ENCODE data around the gene WHRN.

The WHRN gene

DNA sequence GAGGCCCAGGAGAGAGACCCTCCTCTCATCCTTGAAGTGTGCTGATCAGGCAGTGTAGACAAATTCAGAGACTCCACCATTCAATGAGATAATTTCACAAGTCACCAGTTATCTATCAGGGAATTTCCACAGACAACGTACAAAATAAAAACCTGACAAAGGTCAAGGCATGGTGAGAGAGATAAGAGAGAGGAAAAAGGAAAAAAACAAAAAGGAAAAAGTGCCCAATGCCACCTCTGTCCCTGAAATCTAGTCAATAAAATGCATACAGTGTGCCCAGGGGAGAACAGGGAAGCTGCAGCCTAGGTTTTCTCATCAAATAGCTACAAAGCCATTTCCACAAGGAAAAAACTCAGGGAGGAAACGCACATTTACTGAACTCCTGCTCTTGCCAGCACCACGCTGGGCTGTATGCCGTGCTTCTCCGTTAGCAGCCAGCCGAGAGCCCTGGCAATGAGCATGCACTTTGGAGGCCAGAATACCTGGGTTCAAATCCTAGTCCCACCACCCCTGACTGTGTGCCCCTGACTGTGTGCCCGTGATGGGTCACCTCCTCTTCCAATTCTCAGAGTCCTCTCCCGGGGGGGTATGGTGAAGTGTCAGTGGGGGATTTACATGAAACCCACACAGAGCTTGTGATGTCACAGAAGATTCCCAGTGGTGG is 11.6 kb downstream of the WHRN start:
- DNase-seq (ENCODE audit: low read depth in 4 of 4, low spot score in 1 of 4), result no peak

DNA sequence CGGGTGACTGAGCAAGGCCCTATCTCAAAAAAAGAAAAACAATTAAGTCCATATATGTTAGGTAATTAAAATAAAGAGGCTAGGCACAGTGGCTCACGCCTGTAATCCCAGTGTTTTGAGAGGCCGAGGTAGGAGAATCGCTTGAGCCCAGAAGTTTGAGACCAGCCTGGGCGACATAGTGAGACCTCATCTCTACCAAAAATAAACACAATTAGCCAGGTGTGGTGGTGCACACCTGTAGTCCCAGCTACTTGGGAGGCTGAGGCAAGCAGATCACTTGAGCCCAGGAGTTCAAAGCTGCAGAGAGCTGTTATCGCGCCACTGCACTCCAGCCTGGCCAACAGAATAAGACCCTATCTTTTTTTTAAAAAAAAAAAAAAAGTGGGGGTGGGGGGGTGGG is 12.3 kb downstream of the WHRN start:
- DNase-seq (ENCODE audit: low read depth in 4 of 4, low spot score in 1 of 4), result no peak

DNA sequence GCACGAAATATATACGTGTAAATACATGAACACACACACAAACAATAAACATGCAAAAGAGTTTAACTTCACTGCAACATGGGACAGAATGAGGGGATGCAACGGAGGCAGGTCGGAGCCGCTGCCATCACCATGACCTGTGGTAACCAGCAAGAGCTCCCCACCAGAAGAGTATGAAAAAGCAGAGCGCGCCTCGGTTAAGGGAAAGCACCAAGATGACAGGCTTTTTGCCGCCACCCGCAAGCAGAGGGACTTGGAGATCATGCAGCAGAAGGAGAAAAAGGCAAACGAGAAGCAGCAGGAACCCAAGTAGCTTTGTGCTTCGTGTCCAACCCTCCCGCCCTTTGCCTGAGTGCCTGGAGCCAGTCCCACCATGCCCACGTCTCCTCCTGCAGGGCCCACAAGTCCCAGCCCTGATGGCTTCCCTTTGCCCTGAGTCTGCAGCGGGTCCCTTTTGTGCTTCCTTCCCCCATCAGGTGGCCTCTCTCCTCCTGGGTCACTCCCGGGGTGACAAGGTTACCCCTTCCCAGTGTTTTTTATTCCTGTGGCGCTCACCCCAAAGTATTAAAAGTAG is 13.8 kb downstream of the WHRN start:
- no peak for DNase-seq (ENCODE audit: low read depth in 4 of 4, low spot score in 1 of 4)

DNA sequence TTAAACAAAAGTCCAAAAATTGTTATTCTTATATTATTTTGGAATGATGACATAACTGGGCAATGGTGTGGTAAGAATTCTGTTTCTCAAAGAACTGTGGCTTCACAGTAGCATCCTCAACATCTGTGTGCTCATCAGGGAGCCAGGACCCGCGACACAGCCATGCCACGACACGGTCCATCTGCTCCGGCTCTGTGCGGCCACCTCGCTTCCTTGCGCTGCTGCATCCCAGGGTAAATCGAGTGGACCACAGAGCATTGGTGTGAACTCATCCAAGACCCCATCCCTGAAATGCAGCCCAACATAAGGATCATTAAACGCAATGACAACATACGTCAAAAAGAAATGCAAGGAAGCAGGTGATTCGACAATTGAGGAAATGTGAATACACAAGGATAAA is 15.3 kb downstream of the WHRN start:
- no peak for DNase-seq (ENCODE audit: low read depth in 4 of 4, low spot score in 1 of 4)

DNA sequence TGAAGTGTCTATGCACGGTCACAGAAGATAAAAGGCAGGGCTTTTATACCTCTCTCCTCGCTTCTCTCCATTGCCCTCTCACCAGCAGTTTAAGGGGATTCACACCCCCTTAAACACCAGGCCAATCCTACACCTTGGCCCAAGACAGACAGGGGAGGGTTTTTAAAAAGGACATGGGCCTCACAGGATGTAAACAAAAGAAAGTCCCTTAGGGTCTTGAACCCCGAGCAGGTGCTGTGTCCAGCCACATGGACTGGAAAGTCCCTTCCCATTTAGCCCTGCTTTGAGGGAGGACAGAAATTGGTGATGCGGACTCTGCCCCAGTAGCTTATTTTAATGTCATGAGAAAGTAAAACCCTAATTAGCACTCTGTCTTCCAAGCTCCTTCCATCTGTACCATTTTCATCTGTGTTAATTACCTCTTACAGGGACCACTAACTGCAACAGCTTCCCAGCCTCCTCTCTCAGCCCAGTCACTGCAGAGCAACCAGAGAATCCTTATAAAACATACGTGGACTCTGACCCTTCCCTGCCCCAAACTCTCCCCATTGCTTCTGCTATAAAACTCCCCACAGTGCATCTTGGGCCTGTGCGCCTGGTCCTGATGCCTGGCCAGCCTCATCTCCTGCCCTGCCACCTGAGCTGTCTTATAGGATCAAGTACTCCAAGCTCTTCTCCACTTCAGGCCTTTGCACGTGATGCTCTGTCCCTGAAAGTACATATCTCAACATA is 16.7 kb downstream of the WHRN start:
- no peak for DNase-seq (ENCODE audit: low read depth in 4 of 4, low spot score in 1 of 4)

DNA sequence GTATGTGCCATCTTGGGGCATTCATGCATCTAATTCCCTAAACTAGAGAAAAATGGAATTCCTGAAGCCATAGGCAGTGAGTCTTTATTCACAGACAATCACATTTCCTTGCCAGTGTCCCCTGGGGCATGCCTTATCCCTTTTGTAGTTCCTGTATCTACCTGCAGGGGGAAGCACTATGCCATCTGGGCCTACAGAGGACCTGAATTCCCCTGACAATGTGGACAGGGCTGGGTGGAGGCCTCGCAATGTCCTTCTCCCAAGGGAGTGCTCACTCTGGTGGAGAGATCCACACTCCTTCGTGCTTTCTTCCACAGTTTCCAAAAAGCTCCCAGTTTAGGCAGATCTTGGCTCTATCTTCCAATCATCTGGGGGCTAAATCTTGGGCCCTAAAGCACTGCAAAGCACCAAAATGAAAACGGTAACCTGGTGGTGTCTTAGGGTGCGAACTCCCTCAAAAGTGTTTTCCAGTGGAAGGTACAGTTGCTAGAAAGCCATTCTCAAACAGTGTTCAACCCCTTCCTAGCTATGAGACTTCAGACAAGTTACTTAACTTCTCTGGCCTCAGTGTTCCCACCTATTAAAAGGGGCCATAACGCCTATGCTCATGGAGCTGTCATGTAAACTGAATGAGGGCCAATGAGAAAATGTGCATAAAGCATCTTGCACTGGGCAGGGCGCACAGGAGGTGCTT is 17.5 kb downstream of the WHRN start:
- peak; percentile 31 to 48 (median 41) for DNase-seq (ENCODE audit: low read depth in 4 of 4, low spot score in 1 of 4)

DNA sequence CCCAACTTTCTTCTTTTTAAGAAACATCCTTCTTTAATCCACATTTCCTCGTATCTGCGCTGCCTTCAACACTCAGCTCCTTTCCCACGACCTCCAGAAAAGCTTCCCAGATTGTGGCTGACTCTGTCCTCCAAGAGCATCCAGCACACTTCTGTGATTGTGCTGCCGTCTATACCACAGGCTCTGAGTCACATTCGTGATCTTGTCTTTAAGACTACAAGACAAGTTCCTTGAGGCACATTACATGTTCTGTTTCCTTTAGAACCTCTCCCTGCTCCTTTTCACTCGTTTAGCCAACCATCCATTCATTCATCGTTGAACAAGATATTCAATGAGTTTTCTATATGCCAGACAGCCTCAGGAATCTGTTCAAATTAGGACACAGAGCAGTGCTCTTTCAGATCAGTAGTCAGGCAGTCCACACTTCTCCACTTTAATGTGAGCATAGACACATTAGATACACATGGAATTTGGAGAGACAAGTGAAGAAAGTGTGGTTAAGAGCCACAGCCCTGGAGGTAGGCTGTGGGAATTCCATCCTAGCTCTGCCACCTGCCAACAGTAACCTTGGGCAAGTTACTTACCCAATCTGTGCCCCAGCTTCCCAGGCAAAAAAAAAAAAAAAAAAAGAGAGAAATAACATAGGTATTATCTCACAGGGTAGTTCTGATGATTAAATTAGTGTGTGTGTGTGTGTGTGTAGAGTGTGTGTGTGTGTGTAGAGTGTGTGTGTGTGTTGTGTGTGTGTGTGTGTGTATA is 18.9 kb downstream of the WHRN start:
- DNase-seq (ENCODE audit: low read depth in 4 of 4, low spot score in 1 of 4), result no peak

DNA sequence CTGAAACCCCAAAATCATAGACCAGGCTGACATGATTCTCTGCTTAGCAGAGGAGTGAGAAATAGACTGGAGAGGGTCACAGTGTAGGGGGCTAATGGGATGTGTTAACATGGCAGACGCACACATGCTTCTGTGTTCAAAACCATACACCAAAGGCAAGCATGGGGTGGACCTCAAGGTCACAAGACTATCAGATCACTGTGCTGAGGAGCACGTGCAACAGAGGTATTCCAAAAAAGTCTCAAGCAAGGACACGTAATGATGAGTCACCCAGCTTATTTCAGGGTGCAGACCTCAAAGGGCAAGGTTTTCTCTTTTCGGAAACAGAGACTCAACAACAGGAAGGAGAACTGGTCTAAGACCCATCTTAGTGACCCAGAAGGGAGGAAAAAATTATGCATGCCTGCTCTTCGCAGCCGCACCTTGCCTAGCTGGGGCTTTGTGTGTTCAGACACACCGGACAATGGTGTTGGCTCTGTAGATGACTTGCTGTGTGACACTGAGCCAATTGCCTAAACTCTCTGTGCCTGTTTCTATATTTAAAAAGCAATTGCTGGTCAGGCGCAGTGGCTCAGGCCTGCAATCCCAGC is 20.3 kb downstream of the WHRN start:
- DNase-seq (ENCODE audit: low read depth in 4 of 4, low spot score in 1 of 4), result peak in 1 of 4 experiments; percentile 33

DNA sequence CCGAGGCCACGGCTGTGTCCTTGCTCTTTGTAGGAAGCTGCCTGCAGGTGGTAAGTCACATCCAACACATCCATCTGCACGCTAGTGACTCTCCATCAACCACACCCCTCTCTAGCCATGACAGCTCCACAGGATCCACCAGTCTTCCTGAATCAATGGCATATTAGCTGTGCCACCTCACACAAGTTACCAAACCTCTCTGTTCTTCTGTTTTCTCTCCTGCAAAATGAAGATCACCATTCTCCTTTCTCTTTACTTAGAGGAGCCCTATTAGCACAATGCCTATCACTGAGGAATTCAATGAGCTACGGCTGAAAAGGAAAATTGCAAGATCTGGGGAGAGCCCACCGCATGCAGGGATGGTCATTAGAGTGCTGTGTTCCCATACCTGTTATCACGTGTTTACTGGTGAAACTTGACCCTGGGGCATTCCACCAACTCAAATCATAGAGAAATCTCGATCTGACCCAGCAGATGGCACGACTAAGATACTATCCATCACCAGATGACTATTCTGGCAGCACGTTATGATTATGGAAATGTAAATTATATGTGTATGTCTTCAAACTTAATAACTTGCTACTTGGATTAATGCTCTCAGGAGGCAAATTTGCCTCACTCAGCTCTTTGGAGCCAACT is 20.9 kb downstream of the WHRN start:
- no peak for DNase-seq (ENCODE audit: low read depth in 4 of 4, low spot score in 1 of 4)

DNA sequence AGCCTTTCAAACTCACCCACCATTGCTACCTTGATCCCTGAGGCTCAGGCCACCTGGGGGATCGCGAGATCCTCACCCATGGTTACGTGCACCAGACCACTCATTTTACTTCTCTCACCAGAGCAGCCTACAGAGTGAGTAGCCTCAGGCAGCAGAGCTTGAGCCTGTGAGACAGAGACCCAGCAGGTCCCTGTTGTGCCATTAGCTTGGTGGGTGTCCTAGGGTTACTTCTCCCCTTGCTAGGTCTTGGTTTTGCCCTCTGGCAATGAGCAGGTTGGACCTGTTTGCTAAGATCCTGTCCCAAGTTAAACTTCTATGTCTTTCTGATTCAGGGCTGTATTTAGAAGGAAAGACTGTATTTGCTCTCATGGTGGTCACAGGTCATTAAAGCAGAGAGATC is 21.8 kb downstream of the WHRN start:
- no peak for DNase-seq (ENCODE audit: low read depth in 4 of 4, low spot score in 1 of 4)

DNA sequence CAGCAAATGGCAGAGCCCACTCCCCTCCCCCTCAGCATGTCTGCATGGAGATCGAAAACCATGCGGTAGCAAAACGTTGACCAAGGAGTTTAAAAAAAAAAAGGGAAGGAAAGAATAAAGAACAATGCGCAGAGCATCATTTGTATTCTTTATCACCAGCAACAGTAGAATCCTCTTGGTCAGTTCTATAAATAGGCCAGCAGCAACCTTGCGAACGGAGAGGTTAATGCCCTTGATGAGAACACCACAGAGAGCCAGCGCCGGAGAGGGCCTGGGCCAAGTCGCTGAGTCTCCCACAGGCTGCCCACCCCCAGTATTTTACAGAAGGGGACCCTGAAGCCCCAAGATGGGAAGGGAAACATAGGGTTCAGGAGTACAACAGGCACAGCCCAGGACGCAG is 22.7 kb downstream of the WHRN start:
- no peak for DNase-seq (ENCODE audit: low read depth in 4 of 4, low spot score in 1 of 4)

DNA sequence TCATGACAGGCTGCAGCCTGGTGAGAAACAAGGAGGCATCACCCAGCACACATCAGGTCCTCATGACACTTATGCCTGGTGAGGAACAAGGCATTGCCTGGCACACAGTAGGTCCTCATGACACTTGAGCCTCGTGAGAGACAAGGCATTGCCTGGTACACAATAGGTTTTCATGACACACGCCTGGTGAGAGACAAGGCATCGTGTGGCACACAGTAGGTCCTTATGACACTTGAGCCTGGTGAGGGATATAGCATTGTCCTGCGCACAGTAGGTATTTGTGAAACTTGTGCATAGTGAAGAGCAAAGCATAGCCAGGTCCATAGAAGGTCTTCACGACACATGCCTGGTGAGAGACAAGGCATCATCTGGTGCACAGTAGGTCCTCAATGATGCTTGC is 23.5 kb downstream of the WHRN start:
- no peak for DNase-seq (ENCODE audit: low read depth in 4 of 4, low spot score in 1 of 4)

DNA sequence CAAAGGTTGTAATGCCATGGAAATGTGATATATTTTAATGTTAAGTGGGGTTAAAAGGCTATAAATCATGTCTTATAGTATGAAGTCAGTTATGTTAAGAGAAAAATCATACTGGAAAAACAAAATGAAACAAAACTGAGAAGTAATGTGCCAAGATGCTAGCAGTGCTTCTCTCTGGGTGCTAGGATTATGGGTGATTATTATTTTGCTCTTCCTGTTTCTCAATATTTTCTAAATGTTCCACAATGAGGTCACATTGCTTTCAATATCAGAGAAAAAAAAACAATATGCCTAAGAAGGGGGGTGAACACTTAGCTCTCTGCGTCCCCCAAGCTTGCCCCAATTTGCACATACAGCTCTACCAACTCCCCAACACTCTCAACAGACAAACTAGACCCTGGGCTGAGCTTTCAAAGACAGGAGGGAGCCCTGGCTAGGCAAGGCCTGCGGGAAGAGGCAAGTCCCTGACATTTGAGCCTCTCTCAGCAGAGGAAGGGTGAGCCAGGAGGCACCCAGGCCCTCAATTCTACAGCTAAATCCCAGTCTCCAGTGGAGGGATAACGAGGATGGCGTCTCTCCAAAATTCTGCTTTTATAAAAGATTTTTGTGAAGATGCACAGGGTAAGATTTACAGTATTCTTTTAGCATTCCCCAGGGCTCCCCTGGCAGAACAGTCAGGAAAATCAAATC is 24.4 kb downstream of the WHRN start:
- DNase-seq (ENCODE audit: low read depth in 4 of 4, low spot score in 1 of 4), result no peak

DNA sequence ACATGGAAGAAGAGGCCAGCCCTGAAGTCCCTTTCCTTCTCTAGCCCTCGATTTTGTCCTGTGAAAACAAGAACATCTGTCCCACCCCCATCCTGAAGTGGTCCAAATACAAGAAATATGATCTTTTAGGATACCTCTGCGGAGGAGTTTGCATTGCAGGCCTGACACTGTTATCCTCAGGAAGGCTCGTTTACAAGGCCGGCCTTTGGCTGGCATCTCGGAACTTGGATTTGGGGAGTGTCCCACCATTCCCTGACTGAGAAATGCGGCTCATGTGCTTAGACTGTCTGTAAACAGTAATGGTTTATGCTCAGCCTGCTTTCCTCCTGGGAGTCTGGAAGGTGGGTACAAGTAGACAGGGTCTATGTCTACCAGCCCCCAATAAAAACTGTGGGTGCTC is 26.4 kb downstream of the WHRN start:
- no peak for DNase-seq (ENCODE audit: low read depth in 4 of 4, low spot score in 1 of 4)

DNA sequence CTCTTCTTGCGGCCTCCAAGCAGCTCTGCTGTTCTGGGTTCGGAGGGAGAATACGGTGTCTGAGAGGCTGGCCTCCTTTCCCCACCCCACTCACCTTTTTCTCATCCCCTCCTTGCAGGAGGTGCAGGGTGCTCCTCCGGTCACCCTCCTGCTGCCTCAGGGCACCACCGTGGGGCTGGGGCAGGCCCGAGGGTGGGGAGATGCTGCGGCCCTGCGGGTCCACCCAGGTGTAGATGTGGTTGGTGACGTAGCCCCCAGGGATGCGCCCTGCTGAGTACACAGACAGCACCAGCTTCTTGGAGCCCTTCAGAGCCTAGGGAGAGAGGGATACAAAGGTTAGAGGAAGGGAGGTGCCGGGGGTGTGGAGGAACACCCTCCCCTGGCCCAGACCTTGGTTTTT is 26.8 kb downstream of the WHRN start:
- no peak for DNase-seq (ENCODE audit: low read depth in 4 of 4, low spot score in 1 of 4)

DNA sequence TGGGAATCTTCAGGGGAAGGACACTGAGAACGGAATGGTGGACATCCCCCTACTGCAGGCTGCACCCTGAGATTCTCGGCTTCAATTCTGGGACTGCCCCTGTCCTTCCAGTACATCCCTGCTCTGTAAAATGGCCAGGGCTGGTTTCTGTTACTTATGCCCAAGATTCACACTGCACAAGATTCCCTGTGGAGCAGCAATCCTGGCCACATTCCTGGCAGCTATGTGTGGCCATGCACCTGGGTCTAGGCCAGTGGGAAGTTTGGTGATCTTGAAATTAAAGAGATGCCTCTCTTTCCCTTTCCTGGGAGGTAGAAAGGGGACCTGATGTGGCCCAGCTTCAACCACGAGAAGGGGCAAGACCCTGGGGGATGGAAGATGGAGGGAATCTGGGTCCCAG is 27.6 kb downstream of the WHRN start:
- no peak for DNase-seq (ENCODE audit: low read depth in 4 of 4, low spot score in 1 of 4)

DNA sequence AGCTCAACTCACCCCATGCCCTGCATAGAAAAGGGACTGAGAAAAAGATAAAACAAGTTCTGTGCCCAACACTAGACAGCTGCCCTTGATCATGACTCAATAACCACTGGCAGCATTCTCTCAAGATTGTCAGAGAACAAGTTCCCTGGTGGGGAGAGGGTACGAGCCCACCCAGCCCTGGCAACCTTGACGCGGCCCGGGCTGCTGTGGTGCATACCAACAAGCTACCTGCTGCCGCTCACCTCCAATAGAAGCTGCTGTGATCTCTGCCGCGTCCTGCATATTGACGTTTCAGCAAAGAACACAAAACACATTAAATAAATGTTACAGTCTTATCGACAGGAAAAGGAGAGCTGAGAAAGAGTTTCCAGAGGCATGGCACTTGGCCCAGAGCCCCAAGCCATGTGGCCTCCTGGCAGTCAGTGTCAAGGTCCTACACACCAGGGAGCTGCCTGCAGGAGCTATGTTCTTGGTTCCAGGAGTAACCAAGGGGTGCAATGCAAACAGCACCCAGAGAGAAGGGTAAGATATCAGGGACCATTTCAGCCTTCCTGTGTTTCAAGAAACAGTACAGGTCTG is 28.3 kb downstream of the WHRN start:
- DNase-seq (ENCODE audit: low read depth in 4 of 4, low spot score in 1 of 4), result no peak

DNA sequence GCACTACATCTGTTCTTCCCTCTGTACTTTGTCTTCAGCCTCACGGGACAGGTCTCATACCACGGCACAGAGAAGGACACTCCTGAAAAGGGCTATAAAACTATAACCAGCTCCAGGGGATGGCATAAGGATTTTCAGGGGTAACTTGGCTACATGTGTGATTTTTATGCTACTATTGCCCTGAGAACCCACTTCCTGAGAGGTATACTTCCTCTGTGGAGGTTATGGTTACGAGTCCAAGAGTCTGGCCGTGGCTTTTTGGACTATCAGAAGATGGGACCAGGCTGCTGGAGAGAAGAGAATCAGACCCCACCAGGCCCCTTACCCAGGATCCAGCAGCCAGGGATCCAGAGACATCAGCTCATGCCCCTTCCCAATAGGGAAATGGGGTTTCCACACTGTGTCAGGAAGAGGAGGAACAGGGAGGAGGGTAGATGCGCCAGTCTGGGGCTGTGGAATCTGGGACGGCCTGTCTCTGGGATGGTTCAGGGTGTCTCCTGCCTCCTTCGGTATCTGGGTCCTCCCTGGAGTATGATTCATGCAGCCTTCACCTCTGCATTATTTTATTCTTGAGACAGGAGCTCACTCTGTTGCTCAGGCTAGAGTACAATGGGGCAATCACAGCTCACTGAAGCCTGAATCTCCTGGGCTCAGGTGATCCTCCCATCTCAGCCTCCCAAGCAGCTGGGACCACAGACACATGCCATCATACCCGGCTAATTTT is 29.7 kb downstream of the WHRN start:
- no peak for DNase-seq (ENCODE audit: low read depth in 4 of 4, low spot score in 1 of 4)

DNA sequence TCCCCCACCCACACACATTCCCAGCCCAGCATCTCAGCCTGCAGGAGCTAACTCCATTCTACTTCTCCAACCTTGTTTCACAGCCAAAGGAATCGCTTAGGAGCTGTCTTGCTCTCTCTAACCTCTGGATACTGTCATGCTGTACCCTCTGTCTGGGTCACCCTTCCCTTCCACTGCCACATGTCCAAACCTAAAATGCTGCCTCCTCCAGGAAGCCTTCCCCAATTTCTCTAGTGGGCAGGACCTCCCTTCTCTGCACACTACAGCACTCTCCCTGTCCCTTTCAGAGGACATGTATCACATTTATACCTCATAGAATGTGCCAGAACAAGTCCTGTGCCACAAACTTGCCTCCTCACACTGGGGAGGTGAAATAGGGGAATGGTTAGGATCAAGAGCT is 30.8 kb downstream of the WHRN start:
- no peak for DNase-seq (ENCODE audit: low read depth in 4 of 4, low spot score in 1 of 4)
